ENCODE data around the gene SPACA6. TPM values are rescaled to one million over a fixed set of nuclear protein-coding genes. Genes with fewer than 3 reads are reported as not detected.
A peak's percentile ranks its signal among the peaks of the same experiment; 100 is the strongest.

Gene SPACA6
- polyA plus RNA-seq, 3 donors, result 0.99 to 5.1 (median 2.4) TPM

GRCh38 chr19:51702103-51702824 lies 9.1 kb downstream of the SPACA6 start:
- 51% methylated on average over 21 of the region's 27 CpGs for WGBS (ENCODE audit: insufficient coverage)
- no peak for TF ChIP-seq CTCF (IDR thresholded peaks at IDR 0.05)

GRCh38 chr19:51702825-51703574 lies 9.9 kb downstream of the SPACA6 start:
- intact Hi-C loops (cut with micrococcal nuclease), result loop anchor here in 1 of 2 donors (5.0 kb wide), 1 partner anchor 74 kb away; no protein-coding TSS in a partner anchor
- Mint-ChIP-seq H3K9me3 (peaks cover 5 to 18% (median 14%) of the 10 kb centered on the region in 7 donors), H3K27me3 (ENCODE audit: low read depth in 3 of 3) (peaks cover 35 to 52% (median 45%) of the 10 kb centered on the region in 3 donors), H3K27ac (peak overlapping the region; percentile 80 to 97 (median 95)), H3K4me1 (peaks cover 37% of the 10 kb centered on the region), H3K4me3 (peak overlapping the region; percentile 89 to 94), H3K36me3 (peaks cover 37 to 40% of the 10 kb centered on the region in 2 donors)
- no peak for TF ChIP-seq CTCF (IDR thresholded peaks at IDR 0.05)
- H3K9ac ChIP-seq (ENCODE audit: insufficient read depth, low read length, poor library complexity, severe bottlenecking), result no peak overlapping the region
- H3K4me2 ChIP-seq (replicated peaks; ENCODE audit: extremely low read depth, low read length, poor library complexity, severe bottlenecking), result peak overlapping the region; percentile 87
- H3K9me3 ChIP-seq (replicated peaks in 1 of 2; ENCODE audit: control insufficient read depth in 1 of 2, insufficient read depth in 1 of 2, low read length in 2 of 2), result peaks cover 0 to 6% of the 10 kb centered on the region in 2 donors
- H3K36me3 ChIP-seq (replicated peaks in 1 of 2; ENCODE audit: control insufficient read depth in 1 of 2, insufficient read depth in 2 of 2, low read length in 2 of 2), result peaks cover 9 to 18% of the 10 kb centered on the region in 2 donors
- DNase-seq, result no peak
- H2AFZ ChIP-seq (ENCODE audit: insufficient read depth, low read depth, low read length, poor library complexity, severe bottlenecking), result peak overlapping the region; percentile 72
- peaks cover 9 to 35% of the 10 kb centered on the region in 2 donors for H3K27me3 ChIP-seq (ENCODE audit: control insufficient read depth in 2 of 2, insufficient read depth in 2 of 2, low read length in 2 of 2)
- H3K4me1 ChIP-seq (ENCODE audit: control insufficient read depth in 1 of 2, insufficient read depth in 2 of 2, low read length in 2 of 2), result peaks cover 31 to 39% of the 10 kb centered on the region in 2 donors
- H4K20me1 ChIP-seq (ENCODE audit: insufficient read depth, low read length), result no peaks in the 10 kb centered on the region
- H3K27ac ChIP-seq (ENCODE audit: low read depth in 1 of 2, low read length in 2 of 2), result no peak overlapping the region
- H3K4me3 ChIP-seq (replicated peaks in 1 of 3; ENCODE audit: low read depth in 2 of 3, low read length in 3 of 3), result peak overlapping the region; percentile 70 to 91 (median 75)
- 4% methylated on average over 38 of the region's 46 CpGs for WGBS (ENCODE audit: insufficient coverage)
- peaks cover 17% of the 10 kb centered on the region for H3K79me2 ChIP-seq (ENCODE audit: insufficient read depth, low read length)

More at GRCh38 chr19:51702103-51702824, 9.1 kb downstream of the SPACA6 start:
- no peak overlapping the region for H3K27ac ChIP-seq (ENCODE audit: low read depth in 1 of 2, low read length in 2 of 2)
- H3K27me3 ChIP-seq (ENCODE audit: control insufficient read depth in 2 of 2, insufficient read depth in 2 of 2, low read length in 2 of 2), result peaks cover 9 to 38% of the 10 kb centered on the region in 2 donors
- peaks cover 17% of the 10 kb centered on the region for H3K79me2 ChIP-seq (ENCODE audit: insufficient read depth, low read length)
- peak overlapping the region; percentile 72 for H2AFZ ChIP-seq (ENCODE audit: insufficient read depth, low read depth, low read length, poor library complexity, severe bottlenecking)
- DNase-seq, result peak; percentile 55 to 88 (median 58)
- H3K36me3 Mint-ChIP-seq, result peaks cover 32 to 35% of the 10 kb centered on the region in 2 donors
- intact Hi-C loops (cut with micrococcal nuclease), result loop anchor here in 1 of 2 donors (5.0 kb wide), 1 partner anchor 75 kb away; no protein-coding TSS in a partner anchor
- peak overlapping the region; percentile 89 to 94 for H3K4me3 Mint-ChIP-seq
- peak overlapping the region in 1 of 3 experiments; percentile 91 for H3K4me3 ChIP-seq (replicated peaks in 1 of 3; ENCODE audit: low read depth in 2 of 3, low read length in 3 of 3)
- no peak overlapping the region for H3K9ac ChIP-seq (ENCODE audit: insufficient read depth, low read length, poor library complexity, severe bottlenecking)
- peaks cover 5 to 18% (median 14%) of the 10 kb centered on the region in 7 donors for H3K9me3 Mint-ChIP-seq
- peaks cover 0 to 6% of the 10 kb centered on the region in 2 donors for H3K9me3 ChIP-seq (replicated peaks in 1 of 2; ENCODE audit: control insufficient read depth in 1 of 2, insufficient read depth in 1 of 2, low read length in 2 of 2)
- peak overlapping the region in 5 of 7 donors; percentile 46 to 97 (median 70) for H3K27ac Mint-ChIP-seq
- peak overlapping the region; percentile 87 for H3K4me2 ChIP-seq (replicated peaks; ENCODE audit: extremely low read depth, low read length, poor library complexity, severe bottlenecking)
- H3K27me3 Mint-ChIP-seq (ENCODE audit: low read depth in 3 of 3), result peaks cover 35 to 53% (median 48%) of the 10 kb centered on the region in 3 donors
- peaks cover 9 to 14% of the 10 kb centered on the region in 2 donors for H3K36me3 ChIP-seq (replicated peaks in 1 of 2; ENCODE audit: control insufficient read depth in 1 of 2, insufficient read depth in 2 of 2, low read length in 2 of 2)
- peaks cover 31 to 39% of the 10 kb centered on the region in 2 donors for H3K4me1 ChIP-seq (ENCODE audit: control insufficient read depth in 1 of 2, insufficient read depth in 2 of 2, low read length in 2 of 2)
- no peaks in the 10 kb centered on the region for H4K20me1 ChIP-seq (ENCODE audit: insufficient read depth, low read length)
- H3K4me1 Mint-ChIP-seq, result peaks cover 37% of the 10 kb centered on the region
